Measurements from ENCODE around the gene NTM. TPM values are rescaled to one million over a fixed set of nuclear protein-coding genes. Genes with fewer than 3 reads are reported as not detected.

The NTM gene
- total RNA-seq, 1 experiment from 2014 or later = not detected

GRCh38 chr11:131758726-131759125, 388.3 kb downstream of the NTM start:
- ATAC-seq (no peak), DNase-seq (ENCODE audit: low read depth, low spot score) (no peak)
- BruUV-seq (replicated peaks) = no TSS peak
- TF ChIP-seq ATF3 (IDR thresholded peaks at IDR 0.05) = no peak
- TF ChIP-seq FOSL1 (IDR thresholded peaks at IDR 0.05; ENCODE audit: low read depth) = no peak
- TF ChIP-seq CTCF (IDR thresholded peaks at IDR 0.05 in 2 of 3, conservative IDR thresholded peaks at IDR 0.05 in 1 of 3; ENCODE audit: borderline replicate concordance in 1 of 3, insufficient read depth in 1 of 3, low read depth in 2 of 3, low read length in 2 of 3) = no peak
- TF ChIP-seq SIN3A (IDR thresholded peaks at IDR 0.05; ENCODE audit: low read depth) = no peak
- TF ChIP-seq ZBTB33 (IDR thresholded peaks at IDR 0.05; ENCODE audit: extremely low read depth, insufficient replicate concordance, low read length) = no peak
- no peak for TF ChIP-seq ELF1 (IDR thresholded peaks at IDR 0.05; ENCODE audit: borderline replicate concordance, low read depth)
- no peak for TF ChIP-seq CEBPB (IDR thresholded peaks at IDR 0.05; ENCODE audit: low read depth)
- no peak for TF ChIP-seq TCF7L2 (IDR thresholded peaks at IDR 0.05; ENCODE audit: borderline replicate concordance, extremely low read depth, insufficient read depth, insufficient read length)
- TF ChIP-seq EGR1 (IDR thresholded peaks at IDR 0.05; ENCODE audit: low read depth) = no peak
- no peak for TF ChIP-seq SP1 (IDR thresholded peaks at IDR 0.05; ENCODE audit: low read depth)
- no peak for TF ChIP-seq POLR2AphosphoS5 (IDR thresholded peaks at IDR 0.05; ENCODE audit: low read depth, low read length)
- TF ChIP-seq ZNF274 (IDR thresholded peaks at IDR 0.05; ENCODE audit: low read depth, low read length) = no peak
- TF ChIP-seq SRF (IDR thresholded peaks at IDR 0.05; ENCODE audit: low read depth) = no peak
- TF ChIP-seq EZH2 (IDR thresholded peaks at IDR 0.05) = no peak
- TF ChIP-seq POLR2A (IDR thresholded peaks at IDR 0.05; ENCODE audit: borderline replicate concordance, extremely low read depth, insufficient read depth, insufficient read length) = no peak
- no peak for TF ChIP-seq EZH2phosphoT487 (IDR thresholded peaks at IDR 0.05; ENCODE audit: borderline replicate concordance)
- TF ChIP-seq MAX (IDR thresholded peaks at IDR 0.05) = no peak
- no peak for TF ChIP-seq ZFX (IDR thresholded peaks at IDR 0.05)
- H3K4me3 ChIP-seq (replicated peaks in 1 of 2; ENCODE audit: low read depth in 1 of 2, low read length in 2 of 2) = no peak overlapping the region
- no peaks in the 10 kb centered on the region for H4K20me1 ChIP-seq (ENCODE audit: insufficient read depth)
- H3K79me2 ChIP-seq (ENCODE audit: insufficient read depth, low read length) = no peaks in the 10 kb centered on the region
- H3K4me2 ChIP-seq (ENCODE audit: low read length) = no peak overlapping the region
- no peak overlapping the region for H3K9ac ChIP-seq (ENCODE audit: low read length)
- H3K9me2 ChIP-seq (ENCODE audit: insufficient read depth) = no peaks in the 10 kb centered on the region
- POLR2A ChIA-PET = no interaction called here
- H3K9me3 ChIP-seq (ENCODE audit: control insufficient read depth in 1 of 2, insufficient read depth in 1 of 2, low read depth in 1 of 2, low read length in 2 of 2) = peaks cover 3 to 4% of the 10 kb centered on the region in 2 experiments; a peak in 2 of 4 replicates
- intact Hi-C loops (cut with micrococcal nuclease) = no loop called here
- no peaks in the 10 kb centered on the region for H3K4me1 ChIP-seq (ENCODE audit: control insufficient read depth in 1 of 2, insufficient read depth in 2 of 2, low read length in 2 of 2)
- no peak overlapping the region for H3K27ac ChIP-seq (ENCODE audit: low read depth, low read length)
- H3K36me3 ChIP-seq (ENCODE audit: control insufficient read depth in 1 of 2, insufficient read depth in 2 of 2, low read length in 2 of 2) = no peaks in the 10 kb centered on the region
- RAD21 ChIA-PET (ENCODE audit: low non-redundant PET in 1 of 2, low total read pairs in 2 of 2, uncharacterized antibody in 2 of 2, unreplicated experiment in 2 of 2) = no interaction called here
- CTCF ChIA-PET = no interaction called here
- H2AFZ ChIP-seq (ENCODE audit: low read depth, low read length, poor library complexity, severe bottlenecking) = no peak overlapping the region
- H3K27me3 ChIP-seq (ENCODE audit: insufficient read depth, low read length) = no peaks in the 10 kb centered on the region

Data from HCT116 (cell line).